ENCODE data around the gene PALMD. TPM values are rescaled to one million over a fixed set of nuclear protein-coding genes. Genes with fewer than 3 reads are reported as not detected.

PALMD gene
- total and polyA plus RNA-seq, 2 of the 8 experiments (the other 6 are each of a cell fraction or from before 2014, with no cell fraction given) = not detected

DNA sequence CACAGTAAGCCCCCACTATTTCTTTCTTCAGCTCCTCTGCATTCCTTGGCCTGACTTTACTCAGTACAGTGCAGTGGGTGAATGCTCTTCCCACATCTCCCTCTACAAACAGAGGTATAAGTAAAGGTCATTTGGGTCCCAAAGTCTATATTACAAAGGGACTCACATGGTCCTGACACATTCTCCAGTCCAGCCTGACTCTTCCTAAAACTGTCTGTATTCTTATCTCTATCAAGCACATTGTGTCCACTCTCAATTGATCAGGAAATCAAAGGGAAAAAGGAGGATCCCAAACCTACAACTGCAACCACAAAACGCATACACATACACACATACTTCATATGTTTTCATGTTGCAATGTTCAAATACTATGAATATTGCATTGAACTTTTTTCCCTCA, 71.1 kb downstream of the PALMD start:
- no peak overlapping the region for H2BK12ac ChIP-seq (ENCODE audit: low read depth, low read length)
- H2AFZ ChIP-seq (ENCODE audit: low read length) = no peak overlapping the region
- FAIRE-seq = no peak
- H3K56ac ChIP-seq (replicated peaks; ENCODE audit: insufficient read length, low read depth, low read length) = no peak overlapping the region
- no peak overlapping the region for H4K5ac ChIP-seq (ENCODE audit: insufficient read length, low read depth, low read length)
- no peaks in the 10 kb centered on the region for H3K79me1 ChIP-seq (ENCODE audit: low read depth, low read length)
- no peak overlapping the region for H2BK120ac ChIP-seq (replicated peaks; ENCODE audit: low read depth, low read length)
- no peaks in the 10 kb centered on the region for H3K9me3 ChIP-seq (ENCODE audit: insufficient read depth in 2 of 2, low read depth in 1 of 2, low read length in 1 of 2)
- no peak overlapping the region for H4K91ac ChIP-seq (replicated peaks; ENCODE audit: insufficient read length, low read length)
- peaks cover 3% of the 10 kb centered on the region; the same call in 1 of the 2 replicates for H3K23me2 ChIP-seq (ENCODE audit: low read depth, low read length)
- H2AK5ac ChIP-seq (ENCODE audit: low read depth, low read length) = no peak overlapping the region
- no peaks in the 10 kb centered on the region for H3K4me1 ChIP-seq (replicated peaks in 1 of 4; ENCODE audit: control insufficient read depth in 3 of 4, insufficient read depth in 4 of 4, low read length in 3 of 4)
- no peak overlapping the region for H3K4me2 ChIP-seq (ENCODE audit: insufficient read depth in 1 of 2, low read depth in 2 of 2, low read length in 2 of 2)
- ChIA-PET POLR2A (ENCODE audit: partially characterized antibody) (no interaction called here), CTCF (ENCODE audit: partially characterized antibody) (interaction anchor here (0.5 to 1.6 kb wide), 4 partner anchors 10 to 660 kb away, joined by 3 to 7 read pairs (median 4); no protein-coding TSS in a partner anchor)
- H2BK15ac ChIP-seq (ENCODE audit: low read length) = no peak overlapping the region
- no peak overlapping the region for H3K23ac ChIP-seq (ENCODE audit: insufficient read length)
- H3K4ac ChIP-seq (replicated peaks; ENCODE audit: insufficient read length, low read depth, low read length) = no peak overlapping the region
- 88% methylated on average over 1 of the region's 1 CpG; no CpG with 5 or more reads in 1 of the 2 experiments for WGBS, 2 experiments (ENCODE audit: extremely low coverage in 1 of 2, insufficient coverage in 1 of 2, insufficient read length in 1 of 2, insufficient replicate concordance in 2 of 2, low coverage in 1 of 2, low lambda C conversion rate in 2 of 2, missing lambda C conversion rate in 1 of 2)
- no peak for DNase-seq (ENCODE audit: low read depth in 1 of 2, low spot score in 2 of 2)
- H3K18ac ChIP-seq (ENCODE audit: extremely low read depth, low read length) = no peak overlapping the region
- H3K36me3 ChIP-seq (ENCODE audit: control insufficient read depth in 2 of 4, insufficient read depth in 4 of 4, low read length in 3 of 4) = peaks cover 0 to 3% (median 0%) of the 10 kb centered on the region in 4 experiments; a peak in 1 of 8 replicates
- no peaks in the 10 kb centered on the region for H4K20me1 ChIP-seq (replicated peaks in 1 of 2; ENCODE audit: control insufficient read depth in 1 of 2, insufficient read depth in 2 of 2, low read length in 2 of 2)
- H3K27me3 ChIP-seq (replicated peaks in 1 of 4; ENCODE audit: control insufficient read depth in 3 of 4, extremely low read depth in 1 of 4, insufficient read depth in 3 of 4, low read length in 3 of 4) = no peaks in the 10 kb centered on the region
- H3K4me3 ChIP-seq (ENCODE audit: extremely low read depth in 1 of 4, insufficient read depth in 2 of 4, low read depth in 3 of 4, low read length in 4 of 4) = no peak overlapping the region
- no peak overlapping the region for H3K14ac ChIP-seq (ENCODE audit: insufficient read length)
- H3K9ac ChIP-seq (replicated peaks in 1 of 4; ENCODE audit: extremely low read depth in 1 of 4, low read depth in 3 of 4, low read length in 3 of 4) = no peak overlapping the region
- no peaks in the 10 kb centered on the region for H3K79me2 ChIP-seq (ENCODE audit: control insufficient read depth in 1 of 2, insufficient read depth in 2 of 2, low read length in 2 of 2)
- H2BK5ac ChIP-seq (ENCODE audit: low read depth, low read length) = no peak overlapping the region
- no peak overlapping the region for H4K8ac ChIP-seq (ENCODE audit: extremely low read depth, insufficient read depth, low read length)
- H3K27ac ChIP-seq (ENCODE audit: low read depth, low read length) = no peak overlapping the region
- TF ChIP-seq SP1 (IDR thresholded peaks at IDR 0.05; ENCODE audit: low read depth, low read length) (no peak), BCL11A (IDR thresholded peaks at IDR 0.05; ENCODE audit: low read depth in 2 of 2, low read length in 2 of 2) (no peak)
- TF ChIP-seq, protein P1, sequence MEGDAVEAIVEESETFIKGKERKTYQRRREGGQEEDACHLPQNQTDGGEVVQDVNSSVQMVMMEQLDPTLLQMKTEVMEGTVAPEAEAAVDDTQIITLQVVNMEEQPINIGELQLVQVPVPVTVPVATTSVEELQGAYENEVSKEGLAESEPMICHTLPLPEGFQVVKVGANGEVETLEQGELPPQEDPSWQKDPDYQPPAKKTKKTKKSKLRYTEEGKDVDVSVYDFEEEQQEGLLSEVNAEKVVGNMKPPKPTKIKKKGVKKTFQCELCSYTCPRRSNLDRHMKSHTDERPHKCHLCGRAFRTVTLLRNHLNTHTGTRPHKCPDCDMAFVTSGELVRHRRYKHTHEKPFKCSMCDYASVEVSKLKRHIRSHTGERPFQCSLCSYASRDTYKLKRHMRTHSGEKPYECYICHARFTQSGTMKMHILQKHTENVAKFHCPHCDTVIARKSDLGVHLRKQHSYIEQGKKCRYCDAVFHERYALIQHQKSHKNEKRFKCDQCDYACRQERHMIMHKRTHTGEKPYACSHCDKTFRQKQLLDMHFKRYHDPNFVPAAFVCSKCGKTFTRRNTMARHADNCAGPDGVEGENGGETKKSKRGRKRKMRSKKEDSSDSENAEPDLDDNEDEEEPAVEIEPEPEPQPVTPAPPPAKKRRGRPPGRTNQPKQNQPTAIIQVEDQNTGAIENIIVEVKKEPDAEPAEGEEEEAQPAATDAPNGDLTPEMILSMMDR (IDR thresholded peaks at IDR 0.05; ENCODE audit: control extremely low read depth in 1 of 3, insufficient read depth in 1 of 3, low read depth in 1 of 3, low read length in 3 of 3) = no peak
- H2BK20ac ChIP-seq (ENCODE audit: low read length) = no peak overlapping the region
